NCI-H446 (cell line): ENCODE results near the gene HGFAC.
"Not testable (repeated sequence)": the region's sequence is repeated elsewhere in the genome, so short reads cannot be mapped to it uniquely, and the experiment has no call there.

Experiments used
- DNase-seq, 2 experiments: peaks; one replicate each; lab custom pipeline; 2025; lab: John Stamatoyannopoulos, UW

HGFAC gene

DNA sequence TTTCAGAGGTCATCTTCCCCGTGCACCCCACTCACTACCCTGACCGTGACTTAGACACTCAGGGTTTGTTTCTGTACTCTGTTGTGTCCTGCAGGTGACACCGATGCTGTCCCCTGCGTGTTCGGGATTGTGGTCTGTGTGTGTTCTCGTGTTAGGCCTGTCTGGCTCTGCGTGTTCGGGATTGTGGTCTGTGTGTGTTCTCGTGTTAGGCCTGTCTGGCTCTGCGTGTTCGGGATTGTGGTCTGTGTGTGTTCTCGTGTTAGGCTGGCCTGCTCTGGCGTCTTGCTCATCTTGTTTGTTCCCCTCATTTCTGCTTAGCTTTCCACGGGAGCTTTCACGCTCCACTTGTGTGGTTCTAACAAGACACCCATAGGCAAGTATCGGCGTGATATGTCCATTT, 30.6 kb upstream of the HGFAC start:
- not testable (repeated sequence) for DNase-seq

DNA sequence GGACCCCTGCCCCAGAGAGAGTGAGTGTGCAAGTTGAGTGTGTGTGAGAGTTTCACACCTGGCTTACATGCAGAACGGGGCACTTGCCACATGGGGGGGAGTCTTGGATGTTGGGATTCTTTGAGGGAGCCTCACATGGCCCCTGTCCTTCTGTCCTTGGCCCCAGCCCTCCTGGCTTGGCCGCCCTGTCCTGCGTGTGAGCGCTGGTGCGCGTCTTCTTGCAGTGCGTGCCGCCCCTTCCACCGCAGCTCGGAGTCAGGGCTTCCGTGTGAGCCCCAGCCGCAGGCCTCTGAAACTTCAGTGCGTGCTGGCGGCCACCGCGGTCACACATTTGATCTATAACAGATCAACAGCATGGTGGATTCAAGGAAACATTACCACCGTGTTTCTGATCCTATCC, 30.1 kb upstream of the HGFAC start:
- no peak for DNase-seq

DNA sequence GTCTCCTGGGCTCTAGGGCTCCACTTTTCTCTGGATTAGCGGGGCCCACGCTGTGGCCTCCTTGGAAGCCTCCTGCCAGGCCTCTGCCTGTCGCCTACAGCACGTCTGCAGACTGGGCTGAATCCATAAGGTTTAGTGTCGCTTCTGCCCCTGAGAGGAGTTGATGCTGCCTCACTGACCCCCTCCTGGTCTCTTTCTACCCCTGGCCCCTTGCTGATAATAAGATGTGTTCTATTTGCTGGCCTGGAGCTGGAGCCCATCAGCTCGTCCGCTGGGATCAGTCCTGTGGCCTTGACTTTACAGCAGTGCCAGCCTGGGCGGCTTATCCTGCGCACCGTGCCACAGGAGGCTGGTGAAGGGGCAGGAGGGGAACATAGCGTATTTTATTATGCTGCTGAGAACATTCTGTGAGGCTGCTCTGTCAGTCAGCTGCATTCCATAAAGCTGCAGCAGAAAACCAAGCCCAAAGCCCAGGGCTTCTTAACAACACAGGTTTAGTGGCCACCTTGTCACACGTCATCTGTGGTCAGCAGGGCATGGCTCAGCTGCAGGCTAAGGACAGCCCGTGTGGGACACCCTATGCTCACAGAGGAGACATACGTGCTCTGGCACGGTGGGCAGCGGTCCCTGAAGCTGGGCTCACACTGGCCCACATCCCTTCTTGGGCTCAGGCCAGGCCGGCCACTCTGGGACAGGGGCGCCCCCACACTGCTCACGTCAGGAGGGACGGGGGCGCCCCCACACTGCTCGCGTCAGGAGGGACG, 29.3 kb upstream of the HGFAC start:
- no peak for DNase-seq

DNA sequence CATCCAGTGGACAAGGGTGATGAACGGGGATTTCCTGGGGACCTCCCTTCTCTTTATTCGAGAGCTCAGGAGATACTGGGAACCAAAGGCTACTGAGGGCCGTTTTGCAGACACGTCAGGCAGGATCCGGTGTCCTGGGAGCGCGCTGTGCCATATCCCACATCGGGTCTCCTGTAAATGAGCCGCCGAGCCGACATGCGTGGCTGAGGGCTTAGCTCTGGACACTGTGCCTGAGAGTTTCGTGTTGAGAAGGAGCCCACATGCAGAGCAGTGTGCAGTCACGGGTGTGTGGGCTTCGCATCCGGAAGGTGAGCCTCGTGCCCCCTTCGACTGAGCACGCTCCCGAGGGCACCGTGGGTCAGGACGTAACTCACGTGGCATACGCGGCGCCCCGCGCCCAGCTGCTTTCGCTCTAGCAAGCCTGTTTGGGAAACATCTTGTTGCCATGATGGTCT, 28.5 kb upstream of the HGFAC start:
- no peak for DNase-seq

DNA sequence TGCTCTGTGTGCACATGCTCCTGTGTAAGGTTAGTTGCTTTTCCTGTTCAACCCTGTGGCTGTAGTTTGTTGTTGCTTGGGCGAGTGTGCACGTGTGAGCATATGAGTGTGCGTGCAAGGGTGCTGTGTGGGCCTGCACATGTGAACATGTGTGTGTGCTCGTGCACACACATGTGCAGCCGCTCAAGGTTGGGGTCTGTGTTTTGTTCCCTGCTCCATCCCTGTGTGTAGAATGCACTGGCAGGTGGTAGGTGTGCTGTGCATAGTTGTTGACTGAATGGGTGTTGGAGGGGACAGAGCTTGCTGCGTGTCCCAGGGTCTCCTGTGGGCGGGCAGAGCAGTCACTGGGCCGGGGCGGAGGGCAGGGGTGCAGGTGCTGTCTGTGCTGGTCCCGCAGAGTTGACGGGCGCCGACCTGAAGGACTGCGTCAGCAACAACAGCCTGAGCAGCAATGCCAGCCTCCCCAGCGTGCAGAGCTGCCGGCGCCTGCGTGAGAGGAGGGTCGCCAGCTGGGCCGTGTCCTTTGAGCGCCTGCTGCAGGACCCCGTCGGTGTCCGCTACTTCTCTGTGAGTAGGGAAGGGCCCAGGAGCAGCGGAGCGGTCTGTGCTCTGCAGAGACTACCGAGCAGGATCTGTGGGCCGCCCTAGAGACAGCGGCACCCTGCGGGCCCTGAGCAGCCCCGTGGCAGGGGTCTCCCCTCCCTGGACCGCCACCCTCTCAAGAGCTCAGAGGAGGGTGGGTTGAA, 27.9 kb upstream of the HGFAC start:
- no peak for DNase-seq

DNA sequence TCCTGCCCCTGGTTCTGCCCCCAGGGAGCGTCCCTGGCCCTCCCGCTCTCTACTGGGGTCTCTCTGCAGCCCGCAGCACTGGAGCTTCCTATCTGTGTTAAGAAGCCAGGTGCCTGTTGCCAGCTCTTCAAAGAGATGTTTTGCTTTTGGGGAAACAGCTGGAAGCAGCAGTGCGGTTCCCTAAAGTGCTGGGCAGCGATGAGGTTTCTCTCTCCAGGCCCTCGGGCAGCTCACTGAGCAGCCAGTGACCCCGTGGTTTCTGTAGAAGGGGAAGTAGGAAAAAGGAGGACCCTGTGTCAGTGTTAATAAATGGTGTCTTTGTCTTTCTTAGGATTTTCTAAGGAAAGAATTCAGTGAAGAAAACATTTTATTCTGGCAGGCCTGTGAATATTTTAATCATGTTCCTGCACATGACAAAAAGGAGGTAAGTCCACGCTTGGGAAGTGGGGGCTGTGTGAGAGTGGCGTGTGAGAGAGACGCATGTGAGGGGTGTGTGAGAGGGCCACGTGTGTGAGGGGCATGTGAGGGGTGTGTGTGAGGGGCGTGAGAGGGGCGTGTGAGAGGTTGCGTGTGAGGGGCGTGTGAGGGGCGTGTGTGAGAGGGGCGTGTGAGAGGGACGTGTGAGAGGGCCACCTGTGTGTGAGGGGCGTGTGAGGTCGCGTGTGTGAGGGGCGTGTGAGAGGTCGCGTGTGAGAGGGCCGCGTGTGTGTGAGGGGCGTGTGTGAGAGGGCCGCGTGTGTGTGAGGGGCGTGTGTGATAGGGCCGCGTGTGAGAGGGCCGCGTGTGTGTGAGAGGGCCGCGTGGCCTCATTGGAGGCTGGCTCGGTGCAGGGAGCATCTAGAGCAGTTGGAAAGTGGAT, 27.1 kb upstream of the HGFAC start:
- no peak for DNase-seq

DNA sequence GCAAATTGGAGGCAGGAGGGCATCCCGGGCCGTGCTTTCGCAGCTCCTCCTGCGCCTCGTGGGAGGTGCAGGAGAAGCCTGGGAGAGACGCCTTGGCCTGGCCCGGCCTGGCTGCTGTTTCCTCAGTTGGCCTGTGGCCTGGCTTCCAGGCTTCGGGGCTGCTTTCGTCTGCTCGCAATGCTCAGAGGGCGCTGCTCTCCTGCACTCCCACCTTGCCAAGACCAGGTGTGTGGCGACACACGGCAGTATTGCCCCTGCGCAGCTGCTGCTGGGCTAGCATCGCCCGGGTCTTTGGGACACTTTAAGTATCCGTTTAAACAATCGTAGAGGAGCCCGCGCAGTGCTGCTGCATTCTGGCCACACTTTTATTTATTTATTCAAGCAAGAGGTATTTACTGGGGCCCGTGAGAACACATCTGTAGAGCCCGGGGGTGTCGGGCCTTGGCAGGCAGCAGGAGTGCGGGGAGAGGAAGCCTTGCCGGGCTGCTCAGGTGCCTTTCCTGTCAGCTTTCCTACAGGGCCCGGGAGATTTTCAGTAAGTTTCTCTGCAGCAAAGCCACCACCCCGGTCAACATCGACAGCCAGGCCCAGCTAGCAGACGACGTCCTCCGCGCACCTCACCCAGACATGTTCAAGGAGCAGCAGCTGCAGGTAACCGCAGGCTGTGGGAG, 26.2 kb upstream of the HGFAC start:
- no peak for DNase-seq

DNA sequence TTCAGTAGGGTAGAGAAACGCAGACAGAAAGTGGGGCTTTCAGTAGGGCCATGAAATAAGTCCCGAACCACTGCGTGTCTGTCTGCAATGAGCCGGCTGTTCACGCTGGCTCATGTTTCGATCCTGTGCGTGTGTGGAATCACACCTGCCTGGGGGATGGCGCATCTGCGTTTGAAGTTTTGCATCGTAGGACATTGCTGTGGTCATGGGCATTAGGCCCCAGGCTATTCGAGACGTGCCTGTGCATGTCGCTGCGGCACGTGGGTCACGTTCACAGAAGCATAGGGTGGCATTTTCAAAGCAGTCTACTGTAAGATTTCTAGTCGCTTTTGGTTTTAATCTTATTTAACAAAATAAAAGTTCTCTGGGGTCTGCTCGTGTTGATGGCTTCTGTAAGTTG, 25.5 kb upstream of the HGFAC start:
- DNase-seq = no peak

DNA sequence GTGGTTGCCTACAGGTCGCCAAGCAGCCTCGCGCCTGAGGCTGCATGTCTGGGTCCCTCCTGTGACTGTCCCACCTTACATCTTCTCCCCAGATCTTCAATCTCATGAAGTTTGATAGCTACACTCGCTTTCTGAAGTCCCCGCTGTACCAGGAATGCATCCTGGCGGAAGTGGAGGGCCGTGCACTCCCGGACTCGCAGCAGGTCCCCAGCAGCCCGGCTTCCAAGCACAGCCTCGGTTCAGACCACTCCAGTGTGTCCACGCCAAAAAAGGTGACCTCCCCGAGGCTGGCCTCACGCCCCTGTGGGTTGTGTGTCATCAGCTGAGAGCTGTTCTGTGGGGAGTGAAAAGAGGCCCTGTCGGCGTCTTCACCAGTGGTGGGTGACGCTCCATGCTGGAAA, 24.9 kb upstream of the HGFAC start:
- no peak for DNase-seq

DNA sequence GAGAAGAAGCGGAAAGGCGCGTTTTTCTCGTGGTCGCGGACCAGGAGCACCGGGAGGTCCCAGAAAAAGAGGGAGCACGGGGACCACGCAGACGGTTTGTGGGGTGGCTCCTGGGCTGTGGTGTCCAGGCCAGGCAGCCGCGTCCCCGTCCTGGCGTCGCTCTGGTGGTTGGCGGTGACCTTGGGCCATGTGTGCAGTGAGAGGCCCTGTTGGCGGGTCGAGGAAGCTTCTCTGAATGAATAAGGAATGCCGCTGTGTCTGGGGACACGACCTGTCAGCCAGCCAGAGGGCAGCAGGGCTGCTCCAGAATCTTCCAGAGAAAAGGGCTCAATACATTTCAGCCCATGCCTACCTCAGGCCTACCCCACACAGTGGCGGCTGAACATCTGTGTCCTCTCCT, 24.3 kb upstream of the HGFAC start:
- no peak for DNase-seq

DNA sequence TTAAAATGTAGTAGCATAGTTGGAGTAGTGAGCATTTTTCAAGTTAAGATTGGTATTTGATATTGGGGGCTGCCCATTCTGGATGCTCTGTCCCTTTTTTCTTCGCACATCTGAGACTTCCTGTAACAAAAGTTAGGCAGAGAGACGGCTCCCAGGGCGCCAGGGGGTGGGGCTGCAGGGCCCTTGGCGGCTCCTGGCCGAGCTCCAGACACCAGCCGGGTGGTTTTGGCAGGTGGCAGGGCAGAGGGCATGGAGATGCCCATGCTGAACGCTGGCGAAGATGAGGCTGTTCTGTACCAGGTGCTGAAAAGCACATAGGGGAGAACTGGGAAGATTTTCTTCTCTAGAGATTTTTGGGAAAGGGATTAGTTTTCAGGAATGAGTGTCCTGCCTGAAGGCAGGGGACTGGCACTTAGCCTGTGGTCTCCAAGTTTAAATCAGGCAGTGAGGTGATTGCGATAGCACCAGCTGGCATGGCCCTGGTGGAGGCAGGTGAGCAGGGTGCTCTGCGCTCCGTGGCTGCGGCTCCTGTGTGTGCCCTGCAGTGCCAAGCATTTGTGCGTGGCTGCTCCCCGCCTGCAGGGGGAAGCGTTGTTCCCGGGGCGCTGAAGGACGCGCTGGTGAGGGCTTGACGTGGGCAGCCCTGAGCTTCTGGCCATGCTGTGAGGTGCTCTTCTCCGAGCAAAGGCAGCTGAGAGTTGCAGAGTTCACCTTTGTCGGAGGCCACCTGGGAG, 23.6 kb upstream of the HGFAC start:
- DNase-seq = no peak

DNA sequence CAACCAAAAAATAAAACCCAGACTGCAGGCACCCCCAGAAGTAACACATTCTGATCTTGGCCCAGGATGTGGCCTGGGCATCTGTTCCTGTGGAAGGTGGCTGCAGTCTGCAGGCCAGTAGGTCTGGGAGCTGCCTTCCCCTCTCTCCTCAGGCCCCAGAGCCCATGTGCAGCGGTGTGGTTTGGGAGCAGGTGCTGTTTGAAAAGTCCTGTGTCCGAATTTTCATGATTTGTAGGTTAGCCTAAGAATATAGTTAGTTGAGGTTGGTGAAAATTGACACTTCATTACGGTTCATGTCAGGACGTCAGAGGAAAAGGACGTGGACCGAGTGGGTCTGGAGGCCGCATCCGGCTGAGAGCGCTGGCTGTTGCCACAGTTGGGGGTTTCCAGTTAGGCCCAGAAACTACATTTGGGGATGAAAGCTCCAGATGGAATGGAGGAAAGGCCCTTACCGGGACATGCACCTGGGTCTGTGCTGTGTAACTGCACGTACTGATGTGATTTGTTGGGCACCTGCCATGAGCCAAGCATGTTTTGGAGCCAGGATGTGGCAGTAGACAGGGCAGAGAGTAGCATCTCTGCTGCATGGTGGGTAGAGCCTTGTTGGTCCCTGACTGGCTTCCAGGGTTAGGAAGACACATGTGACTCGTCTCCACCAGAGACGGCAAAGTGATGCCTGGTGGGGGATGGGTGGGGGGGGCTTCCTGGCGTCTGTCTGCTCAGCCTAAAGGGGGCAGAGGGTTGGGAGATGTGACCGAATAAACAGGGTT, 21.7 kb upstream of the HGFAC start:
- DNase-seq = no peak

DNA sequence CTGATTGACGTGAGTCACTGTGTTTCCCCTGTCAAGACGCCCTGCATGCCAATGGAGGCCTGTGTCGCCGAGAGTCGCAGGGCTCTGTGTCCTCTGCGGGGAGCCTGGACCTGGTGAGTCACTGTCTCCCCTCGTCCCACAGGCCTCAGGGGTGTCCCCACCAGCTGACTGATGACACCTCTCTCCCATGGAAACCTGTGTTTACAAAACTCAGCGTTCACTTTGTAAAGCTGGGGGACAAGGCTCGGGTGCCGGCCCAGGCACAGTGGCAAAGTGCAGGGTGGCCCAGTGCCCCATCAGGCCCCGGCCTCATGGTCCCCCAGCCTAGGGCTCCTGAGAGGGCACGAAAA, 21.2 kb upstream of the HGFAC start:
- no peak for DNase-seq

DNA sequence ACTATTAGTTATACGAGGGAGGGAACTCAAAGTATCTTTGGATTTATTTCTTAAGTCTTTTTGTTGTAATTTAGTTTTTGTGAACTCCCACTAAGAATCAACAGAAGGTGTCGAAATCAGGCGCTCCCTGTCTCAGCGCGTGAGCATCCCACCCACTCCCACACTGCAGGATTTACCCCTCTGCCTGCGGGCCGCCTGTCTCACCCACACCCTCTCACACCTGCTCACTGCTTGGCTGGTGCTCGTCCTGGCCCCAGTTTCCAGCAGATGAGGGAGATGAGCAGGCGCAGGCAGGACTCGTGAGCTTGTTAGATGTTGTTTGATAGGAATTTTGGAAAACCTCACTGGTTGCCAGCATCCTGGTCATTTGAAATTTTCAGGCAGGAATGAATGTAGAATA, 20.8 kb upstream of the HGFAC start:
- no peak for DNase-seq

DNA sequence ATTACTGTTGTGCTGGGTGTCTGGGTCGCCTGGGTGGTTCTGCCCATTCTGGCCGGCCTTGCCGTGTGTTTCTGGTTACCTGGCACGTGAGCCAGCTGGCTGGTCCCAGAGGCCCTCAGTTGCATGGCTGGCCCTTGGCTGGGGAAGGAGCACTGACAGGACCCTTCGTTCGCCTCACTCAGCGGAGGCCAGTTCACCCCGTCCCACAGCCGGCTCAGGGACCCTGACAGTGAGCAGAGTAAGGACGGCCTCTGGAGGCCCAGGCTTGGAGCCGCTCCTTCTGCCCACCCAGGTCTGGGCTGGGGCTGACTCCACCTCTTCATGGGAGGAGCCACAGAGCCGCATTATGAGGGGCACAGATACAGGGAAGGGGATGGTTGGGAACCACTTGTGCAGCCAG, 20.3 kb upstream of the HGFAC start:
- no peak for DNase-seq

DNA sequence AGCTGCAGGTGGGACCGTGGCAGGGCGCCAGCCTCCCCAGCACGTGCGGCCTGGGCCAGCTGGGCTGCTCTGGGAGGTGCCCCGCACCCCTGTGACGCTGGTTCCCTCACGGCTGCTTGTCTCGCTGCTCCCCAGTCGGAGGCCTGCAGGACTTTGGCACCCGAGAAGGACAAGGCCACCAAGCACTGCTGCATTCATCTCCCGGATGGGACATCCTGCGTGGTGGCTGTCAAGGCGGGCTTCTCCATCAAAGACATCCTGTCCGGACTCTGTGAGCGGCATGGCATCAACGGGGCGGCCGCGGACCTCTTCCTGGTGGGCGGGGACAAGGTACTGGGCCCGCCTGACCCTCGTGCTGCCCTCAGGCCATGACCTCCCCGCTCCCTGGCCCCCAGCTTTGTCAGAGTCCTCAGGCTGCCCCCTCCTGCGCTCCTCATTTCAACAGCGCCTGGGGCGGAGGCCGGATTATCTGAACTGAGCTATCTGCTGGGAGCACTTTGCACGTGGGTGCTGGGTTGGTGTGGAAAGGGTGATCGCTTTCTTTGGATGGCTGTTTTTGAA, 19.4 kb upstream of the HGFAC start:
- DNase-seq = no peak

DNA sequence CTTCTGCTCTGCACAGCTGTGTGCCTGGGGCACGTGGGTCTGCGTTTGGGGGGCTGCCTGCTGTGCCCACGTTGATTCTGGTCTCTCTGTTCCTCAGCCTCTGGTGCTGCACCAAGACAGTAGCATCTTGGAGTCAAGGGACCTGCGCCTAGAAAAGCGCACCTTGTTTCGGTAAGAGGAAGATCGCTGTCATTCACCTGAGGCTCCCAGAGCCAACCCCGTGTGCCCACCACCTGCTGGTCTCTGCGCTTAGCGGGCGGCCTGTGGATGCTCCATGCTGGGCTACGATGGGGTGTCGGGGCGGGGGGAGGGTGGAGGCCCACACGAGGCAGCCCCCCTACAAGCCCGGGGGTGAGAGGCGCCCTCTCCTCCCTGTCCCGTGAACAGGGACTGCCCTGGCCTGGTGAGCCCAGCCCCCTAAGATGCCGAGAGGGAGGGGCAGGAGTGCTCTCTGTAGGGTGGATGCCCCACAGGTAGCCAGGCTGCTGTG, 18.9 kb upstream of the HGFAC start:
- DNase-seq = no peak

DNA sequence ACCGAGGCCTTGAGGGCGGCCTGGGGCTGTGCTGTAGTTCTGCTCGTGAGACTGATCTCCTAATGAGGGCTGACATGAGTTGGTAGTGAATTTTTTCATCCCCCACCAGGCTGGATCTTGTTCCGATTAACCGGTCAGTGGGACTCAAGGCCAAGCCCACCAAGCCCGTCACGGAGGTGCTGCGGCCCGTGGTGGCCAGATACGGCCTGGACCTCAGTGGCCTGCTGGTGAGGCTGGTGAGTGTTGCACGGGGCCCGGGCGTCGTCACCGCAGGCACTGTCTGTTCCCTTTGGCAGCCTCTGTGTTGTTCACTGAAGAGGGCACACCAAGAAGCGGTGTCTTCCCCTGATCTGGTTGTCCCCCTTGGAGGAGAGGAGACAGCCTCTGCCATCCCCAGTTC, 18.4 kb upstream of the HGFAC start:
- no peak for DNase-seq

DNA sequence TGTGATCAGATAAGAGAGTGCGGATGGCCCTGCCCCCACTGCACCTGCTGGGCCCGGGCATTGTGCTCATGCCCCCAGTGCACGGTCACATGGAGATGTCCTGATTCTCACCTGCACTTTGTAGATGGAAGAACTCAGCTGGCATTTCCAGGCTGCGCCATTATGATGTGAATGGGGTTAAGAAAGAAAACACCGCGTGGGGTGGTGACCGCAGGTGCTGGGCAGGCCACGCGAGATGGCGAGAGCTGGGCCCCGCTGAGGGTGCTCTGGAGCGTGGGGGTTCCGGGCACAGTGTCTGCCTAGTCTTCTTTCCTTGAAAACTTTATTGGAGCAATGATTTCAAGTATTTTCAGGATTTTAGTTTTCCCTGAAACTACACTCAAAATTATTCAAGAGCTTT, 17.8 kb upstream of the HGFAC start:
- DNase-seq = no peak

DNA sequence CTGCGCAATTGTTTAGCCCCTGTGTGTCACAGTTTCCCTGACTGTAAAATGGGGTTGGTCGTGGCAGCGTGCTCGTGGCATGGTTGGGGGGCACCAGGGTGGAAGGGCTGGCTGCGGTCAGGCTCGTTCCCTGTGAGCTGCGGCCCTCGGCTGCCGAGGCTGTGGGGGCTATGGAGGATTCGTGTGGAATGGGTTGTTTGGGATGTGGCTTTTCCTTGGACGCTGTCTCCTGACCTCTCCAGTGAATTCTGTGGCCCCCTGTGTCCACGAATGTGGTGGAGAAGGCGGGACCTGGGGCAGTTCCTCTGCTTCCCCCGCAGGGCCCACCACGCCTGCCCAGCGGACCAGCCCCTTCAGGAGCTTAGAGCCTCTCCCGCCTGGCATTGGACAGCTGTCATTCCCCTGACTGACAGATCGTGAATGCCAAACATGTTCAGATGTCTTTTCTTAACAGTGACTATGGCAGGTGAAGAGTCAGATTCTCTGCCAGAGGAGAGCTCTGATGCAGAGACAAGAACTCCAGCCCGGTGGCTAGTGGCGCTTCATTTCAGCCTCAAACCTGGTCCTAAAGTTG, 17.2 kb upstream of the HGFAC start:
- DNase-seq = no peak
